Fibroblast of lung (primary cell): ENCODE data around the gene GRAP.
"Not testable (repeated sequence)": the region's sequence is repeated elsewhere in the genome, so short reads cannot be mapped to it uniquely, and the experiment has no call there.

ENCODE experiments used
- EZH2 ChIP-seq: IDR thresholded peaks from 2 replicates; pipeline ENCODE4 v1.5.1; 2012; ENCODE audit warnings: low read length, control low read depth, mild to moderate bottlenecking; ENCODE audit errors: missing control alignments
- TF ChIP-seq, protein P1 (sequence below), 2 donors: IDR thresholded peaks in 1 of 2; conservative IDR thresholded peaks in 1 of 2; 1 replicate in 1 of 2; 2 replicates in 1 of 2; pipeline ENCODE4 v1.5.1; 2011 to 2012; ENCODE audit warnings: low read length in 2 of 2, control low read depth in 1 of 2, inconsistent platforms in 1 of 2, low read depth in 1 of 2, mild to moderate bottlenecking in 1 of 2

- TF ChIP-seq, protein P1, sequence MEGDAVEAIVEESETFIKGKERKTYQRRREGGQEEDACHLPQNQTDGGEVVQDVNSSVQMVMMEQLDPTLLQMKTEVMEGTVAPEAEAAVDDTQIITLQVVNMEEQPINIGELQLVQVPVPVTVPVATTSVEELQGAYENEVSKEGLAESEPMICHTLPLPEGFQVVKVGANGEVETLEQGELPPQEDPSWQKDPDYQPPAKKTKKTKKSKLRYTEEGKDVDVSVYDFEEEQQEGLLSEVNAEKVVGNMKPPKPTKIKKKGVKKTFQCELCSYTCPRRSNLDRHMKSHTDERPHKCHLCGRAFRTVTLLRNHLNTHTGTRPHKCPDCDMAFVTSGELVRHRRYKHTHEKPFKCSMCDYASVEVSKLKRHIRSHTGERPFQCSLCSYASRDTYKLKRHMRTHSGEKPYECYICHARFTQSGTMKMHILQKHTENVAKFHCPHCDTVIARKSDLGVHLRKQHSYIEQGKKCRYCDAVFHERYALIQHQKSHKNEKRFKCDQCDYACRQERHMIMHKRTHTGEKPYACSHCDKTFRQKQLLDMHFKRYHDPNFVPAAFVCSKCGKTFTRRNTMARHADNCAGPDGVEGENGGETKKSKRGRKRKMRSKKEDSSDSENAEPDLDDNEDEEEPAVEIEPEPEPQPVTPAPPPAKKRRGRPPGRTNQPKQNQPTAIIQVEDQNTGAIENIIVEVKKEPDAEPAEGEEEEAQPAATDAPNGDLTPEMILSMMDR (conservative IDR thresholded peaks at IDR 0.05 in 1 of 2, IDR thresholded peaks at IDR 0.05 in 1 of 2; ENCODE audit: low read depth in 1 of 2, low read length in 2 of 2): not testable (repeated sequence)
- TF ChIP-seq EZH2: not testable (repeated sequence)
These were observed 16.1 kb upstream of the GRAP start for GRCh38 chr17:19062718-19063325.
